K562 (cell line): Measurements from ENCODE around the gene SART1.

Experiments
- ZNF23 ChIP-seq: fragments of 250-450 bp; sonication (Bioruptor Pico); IDR thresholded peaks from 2 replicates; pipeline ENCODE4 v1.4.0; 2020; ENCODE audit warnings: mild to moderate bottlenecking
- ZNF589 ChIP-seq: fragments of 200-800 bp; sonication (Bioruptor generic); IDR thresholded peaks from 2 replicates; pipeline ENCODE4 v1.6.1; 2016; ENCODE audit warnings: low read depth, missing genetic modification characterization, missing compliant biosample characterization
- TF ChIP-seq, protein P1 (sequence below): fragments of 250-450 bp; sonication (Bioruptor Pico); IDR thresholded peaks from 2 replicates; pipeline ENCODE4 v1.8.0; 2021; ENCODE audit warnings: moderate library complexity, mild to moderate bottlenecking, inconsistent platforms
- TF ChIP-seq, protein P2 (sequence below): sonication (generic); formaldehyde crosslinking; IDR thresholded peaks from 2 replicates; pipeline ENCODE4 v1.8.0; 2022; ENCODE audit warnings: mild to moderate bottlenecking, missing genetic modification reagents, borderline replicate concordance

DNA sequence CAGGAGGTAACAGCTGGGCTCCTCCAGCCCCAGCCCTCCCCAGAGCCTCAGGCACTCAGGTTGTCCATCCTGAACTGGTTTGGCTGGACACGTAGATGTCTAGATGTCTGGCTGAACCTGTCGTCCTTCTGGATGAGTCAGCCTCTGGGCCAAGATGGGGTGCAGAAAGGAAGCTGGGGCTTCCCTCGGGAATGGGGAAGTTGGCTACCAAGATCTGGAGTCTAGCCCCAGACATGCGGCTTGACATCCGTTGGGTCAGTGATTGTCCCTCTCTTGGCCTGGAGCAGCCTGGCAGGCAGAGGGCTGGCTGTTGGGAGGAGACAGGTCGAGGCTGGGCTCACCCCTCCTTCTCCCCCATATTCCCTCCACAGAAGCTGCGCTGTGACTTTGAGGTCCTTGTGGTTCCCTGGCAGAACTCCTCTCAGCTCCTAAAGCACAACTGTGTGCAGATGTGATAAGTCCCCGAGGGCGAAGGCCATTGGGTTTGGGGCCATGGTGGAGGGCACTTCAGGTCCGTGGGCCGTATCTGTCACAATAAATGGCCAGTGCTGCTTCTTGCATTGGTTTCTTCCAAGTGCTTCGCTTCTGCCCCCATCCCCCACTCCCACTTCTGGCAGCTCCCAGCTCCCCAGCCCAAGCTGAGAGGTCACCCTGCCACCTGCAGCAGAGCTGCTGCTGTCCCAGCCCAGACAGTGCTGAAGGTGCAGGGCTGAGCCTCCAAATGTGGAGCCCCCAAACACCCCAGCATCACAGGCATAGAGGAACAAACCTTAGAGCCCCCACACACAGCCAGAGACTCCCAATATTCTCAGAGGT, 51.6 kb downstream of the SART1 start:
- TF ChIP-seq, protein P1, sequence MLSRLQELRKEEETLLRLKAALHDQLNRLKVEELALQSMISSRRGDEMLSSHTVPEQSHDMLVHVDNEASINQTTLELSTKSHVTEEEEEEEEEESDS (CRISPR knock-in tag), result no peak
- no peak for TF ChIP-seq ZNF589
- no peak for TF ChIP-seq ZNF23
- TF ChIP-seq, protein P2, sequence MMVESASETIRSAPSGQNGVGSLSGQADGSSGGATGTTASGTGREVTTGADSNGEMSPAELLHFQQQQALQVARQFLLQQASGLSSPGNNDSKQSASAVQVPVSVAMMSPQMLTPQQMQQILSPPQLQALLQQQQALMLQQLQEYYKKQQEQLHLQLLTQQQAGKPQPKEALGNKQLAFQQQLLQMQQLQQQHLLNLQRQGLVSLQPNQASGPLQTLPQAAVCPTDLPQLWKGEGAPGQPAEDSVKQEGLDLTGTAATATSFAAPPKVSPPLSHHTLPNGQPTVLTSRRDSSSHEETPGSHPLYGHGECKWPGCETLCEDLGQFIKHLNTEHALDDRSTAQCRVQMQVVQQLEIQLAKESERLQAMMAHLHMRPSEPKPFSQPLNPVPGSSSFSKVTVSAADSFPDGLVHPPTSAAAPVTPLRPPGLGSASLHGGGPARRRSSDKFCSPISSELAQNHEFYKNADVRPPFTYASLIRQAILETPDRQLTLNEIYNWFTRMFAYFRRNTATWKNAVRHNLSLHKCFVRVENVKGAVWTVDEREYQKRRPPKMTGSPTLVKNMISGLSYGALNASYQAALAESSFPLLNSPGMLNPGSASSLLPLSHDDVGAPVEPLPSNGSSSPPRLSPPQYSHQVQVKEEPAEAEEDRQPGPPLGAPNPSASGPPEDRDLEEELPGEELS (CRISPR knock-in tag), result no peak
